Activated B cell treated with CpG ODN at 0.5 μM for 24 hours (primary cell): ENCODE results near the gene RFNG. TPM values are rescaled to one million over a fixed set of nuclear protein-coding genes. Genes with fewer than 3 reads are reported as not detected.

ENCODE experiments used
- ATAC-seq: fragments of 200-7000 bp; cut with Tn5 transposase; one replicate; pipeline ENCODE4 v1.10.0; 2021; ENCODE audit warnings: low read depth, mild to moderate bottlenecking, moderate library complexity
- CTCF ChIA-PET: fragments of 350-600 bp; sonication (Branson Sonifier 250); formaldehyde crosslinking; loops from one replicate; lab custom pipeline; 2021; ENCODE audit warnings: antibody characterized with exemption; lab: Charles Lee
- POLR2A ChIA-PET: fragments of 350-600 bp; sonication (Branson Sonifier 250); formaldehyde crosslinking; loops from one replicate; lab custom pipeline; 2021; ENCODE audit warnings: antibody characterized with exemption; lab: Charles Lee
- DNase-seq: peaks from one replicate; pipeline ENCODE4 v3.0.0; 2022
- H3K27ac Mint-ChIP-seq: one replicate; pipeline ENCODE4 v1.8.0; 2020; ENCODE audit warnings: mixed read lengths
- H3K27me3 Mint-ChIP-seq: one replicate; pipeline ENCODE4 v1.8.0; 2021; ENCODE audit warnings: mixed read lengths
- H3K36me3 Mint-ChIP-seq: one replicate; pipeline ENCODE4 v1.8.0; 2021; ENCODE audit warnings: low read depth, mixed read lengths
- H3K4me1 Mint-ChIP-seq: one replicate; pipeline ENCODE4 v1.8.0; 2021; ENCODE audit warnings: mixed read lengths
- H3K4me3 Mint-ChIP-seq: one replicate; pipeline ENCODE4 v1.8.0; 2020; ENCODE audit warnings: mild to moderate bottlenecking, mixed read lengths
- H3K9me3 Mint-ChIP-seq: one replicate; pipeline ENCODE4 v1.8.0; 2020; ENCODE audit warnings: mixed read lengths
- CTCF ChIP-seq: fragments of 200-600 bp; IDR thresholded peaks from one replicate; pipeline ENCODE4 v1.8.0; 2022; ENCODE audit warnings: antibody characterized with exemption, mild to moderate bottlenecking
- intact Hi-C: fragments of 100-400 bp; cut with micrococcal nuclease; formaldehyde crosslinking; loops from one replicate; pipeline ENCODE4 v1.15.1; 2024
- total RNA-seq: library from RNA; stranded (reverse); gene quantifications from 2 replicates; pipeline ENCODE4 v1.2.3, GENCODE V29; 2022

The RFNG gene
- total RNA-seq, 1 donor from 2014 or later: 18.7 TPM

GRCh38 chr17:82005701-82006348 lies 45.8 kb downstream of the RFNG start:
- Mint-ChIP-seq H3K27ac (no peak overlapping the region), H3K4me3 (no peak overlapping the region), H3K4me1 (no peaks in the 10 kb centered on the region), H3K9me3 (no peaks in the 10 kb centered on the region), H3K36me3 (no peaks in the 10 kb centered on the region), H3K27me3 (no peaks in the 10 kb centered on the region)
- POLR2A ChIA-PET: no interaction called here
- CTCF ChIA-PET: no interaction called here
- no peak for TF ChIP-seq CTCF
- ATAC-seq (no peak), DNase-seq (no peak)
- intact Hi-C loops: no loop called here

- DNase-seq (no peak), ATAC-seq (no peak)
- Mint-ChIP-seq H3K27ac (no peak overlapping the region), H3K36me3 (no peaks in the 10 kb centered on the region), H3K27me3 (no peaks in the 10 kb centered on the region), H3K9me3 (no peaks in the 10 kb centered on the region), H3K4me1 (no peaks in the 10 kb centered on the region), H3K4me3 (no peak overlapping the region)
- TF ChIP-seq CTCF: no peak
- ChIA-PET CTCF (no interaction called here), POLR2A (no interaction called here)
- intact Hi-C loops: no loop called here
Observed at GRCh38 chr17:82004517-82005455, 46.8 kb downstream of the RFNG start.

- no peak for TF ChIP-seq CTCF
- Mint-ChIP-seq H3K4me1 (no peaks in the 10 kb centered on the region), H3K27ac (no peak overlapping the region), H3K36me3 (no peaks in the 10 kb centered on the region), H3K4me3 (no peak overlapping the region), H3K9me3 (no peaks in the 10 kb centered on the region), H3K27me3 (no peaks in the 10 kb centered on the region)
- ChIA-PET POLR2A (no interaction called here), CTCF (interaction anchor here (0.6 kb wide), 1 partner anchor 427 kb away, joined by 3 read pairs; no protein-coding TSS in a partner anchor)
- DNase-seq: no peak
- intact Hi-C loops: no loop called here
- no peak for ATAC-seq
Observed at GRCh38 chr17:82003411-82004381, 47.9 kb downstream of the RFNG start.

DNA sequence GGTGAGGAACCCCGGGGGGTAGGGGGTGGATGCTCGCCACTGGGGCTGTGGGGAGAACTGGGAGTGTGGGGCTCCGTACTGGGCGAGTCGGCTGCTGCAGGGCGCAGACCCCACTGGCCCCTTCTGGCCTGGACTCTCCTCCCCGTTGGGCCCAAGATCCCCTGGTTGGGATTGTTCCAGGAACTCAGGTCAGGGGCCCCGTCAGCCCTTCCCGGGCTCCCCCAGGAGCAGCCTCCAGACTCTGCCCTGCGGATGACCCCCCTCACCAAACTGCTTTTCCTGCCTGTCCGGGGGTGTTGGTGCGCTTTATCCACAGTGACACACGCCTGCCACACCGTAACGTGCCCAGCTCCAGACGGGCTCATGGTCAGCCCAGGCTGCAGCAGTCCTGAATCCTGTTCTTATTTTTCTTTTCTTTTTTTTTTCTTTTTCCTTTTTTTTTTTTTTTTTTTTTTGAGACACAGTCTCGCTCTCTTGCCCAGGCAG lies 50.0 kb downstream of the RFNG start:
- CTCF ChIA-PET: no interaction called here
- no peaks in the 10 kb centered on the region for H3K4me1 Mint-ChIP-seq
- no peaks in the 10 kb centered on the region for H3K27me3 Mint-ChIP-seq
- POLR2A ChIA-PET: no interaction called here
- H3K4me3 Mint-ChIP-seq: no peak overlapping the region
- H3K9me3 Mint-ChIP-seq: no peaks in the 10 kb centered on the region
- intact Hi-C loops: no loop called here
- DNase-seq: no peak
- TF ChIP-seq CTCF: no peak
- H3K36me3 Mint-ChIP-seq: peaks cover 10% of the 10 kb centered on the region
- no peak overlapping the region for H3K27ac Mint-ChIP-seq
- no peak for ATAC-seq
